Calu3 (cell line): ENCODE measurements around the gene ZNF418. TPM values are rescaled to one million over a fixed set of nuclear protein-coding genes. Genes with fewer than 3 reads are reported as not detected.
A peak's percentile ranks its signal among the peaks of the same experiment; 100 is the strongest.
"Not testable (repeated sequence)": the region's sequence is repeated elsewhere in the genome, so short reads cannot be mapped to it uniquely, and the experiment has no call there.

Source experiments
- BruUV-seq: library from RNA; stranded (reverse); fragments of 400-500 nt; replicated peaks from 2 replicates; lab custom pipeline; 2021; lab: Mats Ljungman, UMichigan
- CTCF ChIA-PET: fragments of 300-600 bp; sonication (Branson Sonifier 250); formaldehyde crosslinking; loops from one replicate; lab custom pipeline; 2022; ENCODE audit warnings: antibody characterized with exemption; lab: Charles Lee
- DNase-seq: peaks from one replicate; pipeline ENCODE4 v3.0.0; 2022
- H3K27ac Mint-ChIP-seq: one replicate; pipeline ENCODE4 v1.8.0; 2022; ENCODE audit warnings: mixed read lengths; ENCODE audit not compliant: unreplicated experiment
- H3K27me3 Mint-ChIP-seq: one replicate; pipeline ENCODE4 v1.8.0; 2022; ENCODE audit warnings: mixed read lengths; ENCODE audit not compliant: unreplicated experiment
- H3K36me3 Mint-ChIP-seq: one replicate; pipeline ENCODE4 v1.8.0; 2022; ENCODE audit warnings: mild to moderate bottlenecking, moderate library complexity, mixed read lengths; ENCODE audit not compliant: insufficient read depth, unreplicated experiment
- H3K4me1 Mint-ChIP-seq: one replicate; pipeline ENCODE4 v1.8.0; 2022; ENCODE audit warnings: mild to moderate bottlenecking, low read depth, mixed read lengths; ENCODE audit not compliant: unreplicated experiment
- H3K4me3 Mint-ChIP-seq: one replicate; pipeline ENCODE4 v1.8.0; 2022; ENCODE audit warnings: mild to moderate bottlenecking, low read depth, moderate library complexity, mixed read lengths; ENCODE audit not compliant: unreplicated experiment
- H3K9me3 Mint-ChIP-seq: one replicate; pipeline ENCODE4 v1.8.0; 2022; ENCODE audit warnings: low read depth, mixed read lengths; ENCODE audit not compliant: unreplicated experiment
- intact Hi-C: fragments of 100-400 bp; cut with micrococcal nuclease; formaldehyde crosslinking; loops from one replicate; pipeline ENCODE4 v1.10.0; 2022; ENCODE audit not compliant: unreplicated experiment
- total RNA-seq: library from RNA; stranded (reverse); gene quantifications from 2 replicates; pipeline ENCODE4 v1.2.3, GENCODE V29; 2022
- TF ChIP-seq, protein P1 (sequence below): fragments of 200-600 bp; IDR thresholded peaks from one replicate; pipeline ENCODE4 v1.8.0; 2022; ENCODE audit warnings: antibody characterized with exemption; ENCODE audit not compliant: unreplicated experiment

Gene ZNF418
- total RNA-seq, 1 experiment from 2014 or later: 2.1 TPM

DNA sequence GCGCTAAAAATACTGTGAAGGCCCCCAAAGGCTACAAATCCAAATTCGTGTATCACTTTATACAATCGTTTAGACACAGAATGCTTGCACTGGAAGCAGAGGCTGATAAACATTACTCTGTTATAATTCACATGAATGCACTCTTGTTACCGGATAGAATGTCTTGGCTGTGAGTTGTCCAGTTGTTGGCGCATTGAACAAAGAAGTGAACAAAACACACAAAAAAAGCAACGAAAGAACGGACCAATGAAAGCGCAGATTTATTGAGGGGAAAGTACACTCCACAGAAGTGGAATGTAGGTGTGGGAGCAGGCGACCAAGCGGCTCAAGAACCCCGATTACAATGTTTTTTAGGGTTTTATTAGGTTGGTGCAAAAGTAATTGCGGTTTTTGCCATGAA lies 529 bp upstream of the ZNF418 start:
- H3K27me3 Mint-ChIP-seq: no peaks in the 10 kb centered on the region
- no peaks in the 10 kb centered on the region for H3K4me1 Mint-ChIP-seq
- intact Hi-C loops: no loop called here
- CTCF ChIA-PET: no interaction called here
- H3K36me3 Mint-ChIP-seq: peaks cover 10% of the 10 kb centered on the region
- H3K4me3 Mint-ChIP-seq: no peak overlapping the region
- no peak overlapping the region for H3K27ac Mint-ChIP-seq
- no TSS peak for BruUV-seq
- peaks cover 26% of the 10 kb centered on the region for H3K9me3 Mint-ChIP-seq
- no peak for DNase-seq
- TF ChIP-seq, protein P1, sequence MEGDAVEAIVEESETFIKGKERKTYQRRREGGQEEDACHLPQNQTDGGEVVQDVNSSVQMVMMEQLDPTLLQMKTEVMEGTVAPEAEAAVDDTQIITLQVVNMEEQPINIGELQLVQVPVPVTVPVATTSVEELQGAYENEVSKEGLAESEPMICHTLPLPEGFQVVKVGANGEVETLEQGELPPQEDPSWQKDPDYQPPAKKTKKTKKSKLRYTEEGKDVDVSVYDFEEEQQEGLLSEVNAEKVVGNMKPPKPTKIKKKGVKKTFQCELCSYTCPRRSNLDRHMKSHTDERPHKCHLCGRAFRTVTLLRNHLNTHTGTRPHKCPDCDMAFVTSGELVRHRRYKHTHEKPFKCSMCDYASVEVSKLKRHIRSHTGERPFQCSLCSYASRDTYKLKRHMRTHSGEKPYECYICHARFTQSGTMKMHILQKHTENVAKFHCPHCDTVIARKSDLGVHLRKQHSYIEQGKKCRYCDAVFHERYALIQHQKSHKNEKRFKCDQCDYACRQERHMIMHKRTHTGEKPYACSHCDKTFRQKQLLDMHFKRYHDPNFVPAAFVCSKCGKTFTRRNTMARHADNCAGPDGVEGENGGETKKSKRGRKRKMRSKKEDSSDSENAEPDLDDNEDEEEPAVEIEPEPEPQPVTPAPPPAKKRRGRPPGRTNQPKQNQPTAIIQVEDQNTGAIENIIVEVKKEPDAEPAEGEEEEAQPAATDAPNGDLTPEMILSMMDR: no peak

DNA sequence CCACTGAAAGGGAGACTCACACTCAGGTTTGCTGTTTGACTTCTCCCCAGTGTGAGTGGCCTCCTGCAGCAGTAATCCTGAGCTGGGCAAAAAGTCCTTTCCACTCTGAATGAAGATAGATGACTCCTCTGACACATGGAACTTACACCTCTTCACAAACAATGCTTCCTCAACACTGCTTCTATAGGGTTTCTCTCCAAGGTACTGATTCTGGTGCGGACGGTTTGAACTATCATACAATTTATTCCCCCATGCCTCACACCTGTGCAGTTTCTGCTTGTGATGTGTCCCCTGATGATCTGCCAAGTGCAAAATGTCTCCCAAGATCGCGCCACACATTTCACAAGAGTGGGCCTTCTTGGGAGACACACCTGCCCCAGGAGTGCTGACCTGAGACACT lies 7.6 kb downstream of the ZNF418 start:
- no peaks in the 10 kb centered on the region for H3K4me1 Mint-ChIP-seq
- H3K36me3 Mint-ChIP-seq: no peaks in the 10 kb centered on the region
- no peaks in the 10 kb centered on the region for H3K27me3 Mint-ChIP-seq
- no peak overlapping the region for H3K27ac Mint-ChIP-seq
- CTCF ChIA-PET: interaction anchor here (0.6 kb wide), 1 partner anchor 344 kb away, joined by 5 read pairs; no protein-coding TSS in a partner anchor
- TF ChIP-seq, protein P1: no peak
- no TSS peak for BruUV-seq
- DNase-seq: no peak
- intact Hi-C loops: no loop called here
- no peak overlapping the region for H3K4me3 Mint-ChIP-seq
- H3K9me3 Mint-ChIP-seq: peaks cover 18% of the 10 kb centered on the region

DNA sequence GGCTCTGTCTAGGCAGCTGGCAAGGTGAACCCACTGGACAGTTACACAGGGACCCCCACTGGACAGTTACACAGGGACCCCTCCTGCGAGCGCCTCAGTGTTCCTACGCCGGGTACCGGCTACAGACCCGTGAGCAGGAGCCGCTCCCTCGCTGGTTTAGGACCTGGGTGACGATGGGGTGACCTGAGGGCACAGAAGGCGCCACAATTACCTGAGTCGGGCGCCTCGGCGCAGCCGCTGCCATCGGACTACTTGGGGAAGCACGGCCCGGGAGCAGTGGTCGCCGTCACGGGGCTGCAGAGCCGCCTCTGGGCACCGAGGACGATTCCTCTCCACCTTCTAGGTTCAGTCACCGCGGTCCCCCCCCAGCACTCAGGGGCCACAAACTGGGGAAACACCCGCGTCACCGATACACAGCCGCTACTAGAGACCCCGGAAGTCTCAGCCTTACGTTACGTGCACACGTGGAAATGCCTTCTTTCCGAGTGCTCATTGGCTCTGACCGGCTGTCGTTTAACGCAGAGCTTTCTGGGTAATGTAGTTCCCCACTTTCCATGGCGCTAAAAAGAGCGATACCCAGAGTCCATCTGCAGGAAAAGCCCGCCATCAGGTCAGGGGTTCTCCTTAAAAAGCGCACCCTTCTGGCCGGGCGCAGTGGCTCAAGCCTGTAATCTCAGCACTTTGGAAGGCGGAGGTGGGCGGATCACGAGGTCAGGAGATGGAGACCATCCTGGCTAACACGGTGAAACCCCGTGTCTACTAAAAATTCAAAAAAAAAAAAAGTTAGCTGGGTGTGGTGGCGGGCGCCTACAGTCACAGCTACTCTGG lies 18.8 kb downstream of the ZNF418 start, which contains the start of gene ZNF417:
Gene ZNF417 (minus strand): TSS at position 425 of the 828 bp plus-strand sequence. CDS start 181 bp downstream, at position 244.
- Mint-ChIP-seq H3K9me3 (peaks cover 36% of the 10 kb centered on the region), H3K4me3 (peak within 1 kb of the TSS; percentile 93), H3K27ac (peak within 1 kb of the TSS; percentile 82), H3K36me3 (peaks cover 46% of the 10 kb centered on the region), H3K4me1 (peaks cover 11% of the 10 kb centered on the region)
- TSS peak; percentile 68 for BruUV-seq
- intact Hi-C loops, H3K27me3 Mint-ChIP-seq: not testable (repeated sequence)
- CTCF ChIA-PET: interaction anchor here (0.6 to 1.3 kb wide), 4 partner anchors 47 to 603 kb away, joined by 3 read pairs; partner anchors contain the start of genes ZBTB45 and ZNF552
- DNase-seq: peak; percentile 85

DNA sequence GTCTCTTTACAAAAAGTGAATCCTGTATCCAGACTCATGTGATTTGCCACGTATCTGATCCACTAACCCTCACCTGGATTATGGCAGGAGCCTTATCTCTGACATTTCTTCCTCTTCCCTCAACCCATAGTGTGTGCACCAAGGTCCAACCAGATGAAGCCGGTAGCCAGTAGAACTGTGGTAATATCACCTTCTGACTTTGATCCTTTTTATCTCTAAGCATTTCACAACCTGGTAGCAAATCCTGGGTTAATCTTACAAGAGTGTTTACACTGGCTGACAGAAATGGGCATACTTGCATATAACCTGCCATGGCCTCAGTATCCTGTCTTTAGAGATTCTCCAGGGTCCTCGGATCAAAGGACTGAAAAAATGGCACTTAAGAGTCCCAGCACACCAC lies 20.7 kb downstream of the ZNF418 start:
- TF ChIP-seq, protein P1: no peak
- Mint-ChIP-seq H3K27me3 (no peaks in the 10 kb centered on the region), H3K36me3 (peaks cover 56% of the 10 kb centered on the region), H3K4me3 (no peak overlapping the region), H3K9me3 (peaks cover 34% of the 10 kb centered on the region), H3K4me1 (peaks cover 11% of the 10 kb centered on the region), H3K27ac (no peak overlapping the region)
- CTCF ChIA-PET: no interaction called here
- no peak for DNase-seq
- BruUV-seq: no TSS peak
- intact Hi-C loops: no loop called here
